Suprapubic skin (tissue), 4 donors: ENCODE measurements around the gene TFE3.

ENCODE experiments used
- EP300 ChIP-seq: sonication (generic); formaldehyde crosslinking; IDR thresholded peaks from one replicate; pipeline ENCODE4 v1.6.1; 2017; ENCODE audit warnings: antibody characterized with exemption
- POLR2A ChIP-seq, 2 donors: fragments of 450-650 bp; IDR thresholded peaks; one replicate each; pipeline ENCODE4 v1.6.1; 2017; ENCODE audit warnings: antibody characterized with exemption in 2 of 2, mild to moderate bottlenecking in 2 of 2, moderate library complexity in 2 of 2
- POLR2AphosphoS5 ChIP-seq, 3 donors: sonication (generic); formaldehyde crosslinking; IDR thresholded peaks; one replicate each; pipeline ENCODE4 v1.6.1; 2017; ENCODE audit warnings: antibody characterized with exemption in 3 of 3
- TF ChIP-seq, protein P1 (sequence below), 2 donors: fragments of 200-600 bp in 1 of 2; fragments of 450-650 bp in 1 of 2; sonication (generic) in 1 of 2; IDR thresholded peaks; one replicate each; pipeline ENCODE4 v1.5.1; 2016 to 2019; ENCODE audit warnings: antibody characterized with exemption in 2 of 2, mild to moderate bottlenecking in 1 of 2, moderate library complexity in 1 of 2

DNA sequence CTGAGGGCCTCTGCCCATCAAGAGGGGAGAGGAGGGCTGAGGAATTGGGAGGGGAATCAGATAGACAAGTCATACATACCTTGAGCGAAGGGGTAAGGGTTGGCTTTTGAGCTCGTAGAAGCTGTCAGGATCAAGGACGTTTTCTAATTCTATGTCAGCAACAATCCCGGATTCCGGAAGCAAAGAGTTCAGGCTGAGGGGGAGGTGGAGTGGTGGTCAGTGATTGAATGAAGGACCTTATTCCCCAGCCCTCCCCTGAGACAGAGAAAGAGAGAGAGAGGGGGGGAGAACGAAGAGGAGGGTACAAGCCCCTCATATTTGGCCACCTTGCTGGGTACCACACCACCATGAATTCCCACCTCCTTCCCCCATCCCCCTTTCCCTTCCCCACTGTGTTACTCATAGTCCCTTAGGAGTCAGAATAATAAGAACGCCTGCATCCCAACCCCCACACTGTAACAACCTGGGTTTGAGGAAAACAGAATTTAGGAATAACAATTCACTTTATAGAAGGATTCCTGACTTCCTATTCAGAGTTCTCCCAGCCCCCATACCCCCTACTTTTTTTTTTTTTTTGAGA lies 2.7 kb downstream of the TFE3 start:
- TF ChIP-seq, protein P1, sequence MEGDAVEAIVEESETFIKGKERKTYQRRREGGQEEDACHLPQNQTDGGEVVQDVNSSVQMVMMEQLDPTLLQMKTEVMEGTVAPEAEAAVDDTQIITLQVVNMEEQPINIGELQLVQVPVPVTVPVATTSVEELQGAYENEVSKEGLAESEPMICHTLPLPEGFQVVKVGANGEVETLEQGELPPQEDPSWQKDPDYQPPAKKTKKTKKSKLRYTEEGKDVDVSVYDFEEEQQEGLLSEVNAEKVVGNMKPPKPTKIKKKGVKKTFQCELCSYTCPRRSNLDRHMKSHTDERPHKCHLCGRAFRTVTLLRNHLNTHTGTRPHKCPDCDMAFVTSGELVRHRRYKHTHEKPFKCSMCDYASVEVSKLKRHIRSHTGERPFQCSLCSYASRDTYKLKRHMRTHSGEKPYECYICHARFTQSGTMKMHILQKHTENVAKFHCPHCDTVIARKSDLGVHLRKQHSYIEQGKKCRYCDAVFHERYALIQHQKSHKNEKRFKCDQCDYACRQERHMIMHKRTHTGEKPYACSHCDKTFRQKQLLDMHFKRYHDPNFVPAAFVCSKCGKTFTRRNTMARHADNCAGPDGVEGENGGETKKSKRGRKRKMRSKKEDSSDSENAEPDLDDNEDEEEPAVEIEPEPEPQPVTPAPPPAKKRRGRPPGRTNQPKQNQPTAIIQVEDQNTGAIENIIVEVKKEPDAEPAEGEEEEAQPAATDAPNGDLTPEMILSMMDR (IDR thresholded peaks at IDR 0.05): no peak
- TF ChIP-seq EP300 (no peak), POLR2AphosphoS5 (IDR thresholded peaks at IDR 0.05) (no peak), POLR2A (IDR thresholded peaks at IDR 0.05) (no peak)
